ENCODE results near the gene ADPRH.

Gene ADPRH

GRCh38 chr3:119585208-119585607 is 5.9 kb downstream of the ADPRH start:
- ChIA-PET CTCF (no interaction called here), POLR2A (no interaction called here)
- DNase-seq (ENCODE audit: extremely low spot score) = no peak
- TF ChIP-seq HDGF (IDR thresholded peaks at IDR 0.05; ENCODE audit: borderline replicate concordance) = no peak
- TF ChIP-seq CTBP1 (IDR thresholded peaks at IDR 0.05; ENCODE audit: borderline replicate concordance) = no peak
- no peak for TF ChIP-seq BHLHE40 (IDR thresholded peaks at IDR 0.05; ENCODE audit: borderline replicate concordance)
- no peak for TF ChIP-seq SUZ12 (IDR thresholded peaks at IDR 0.05)
- no peak for TF ChIP-seq ZNF384 (IDR thresholded peaks at IDR 0.05)
- TF ChIP-seq ELF4 (IDR thresholded peaks at IDR 0.05) = no peak
- no peak for TF ChIP-seq FOXA1 (IDR thresholded peaks at IDR 0.05)
- no peak for TF ChIP-seq FOXK2 (IDR thresholded peaks at IDR 0.05)
- TF ChIP-seq L3MBTL2 (conservative IDR thresholded peaks at IDR 0.05) = no peak
- TF ChIP-seq SP1 (IDR thresholded peaks at IDR 0.05) = no peak
- no peak for TF ChIP-seq NFRKB (IDR thresholded peaks at IDR 0.05)

GRCh38 chr3:119585856-119586570 is 6.7 kb downstream of the ADPRH start:
- POLR2A ChIA-PET = interaction anchor here (1.0 kb wide), 1 partner anchor 87 kb away, joined by 3 read pairs; the partner anchor contains the start of gene TIMMDC1
- DNase-seq (ENCODE audit: extremely low spot score) = no peak
- TF ChIP-seq FOXK2 (IDR thresholded peaks at IDR 0.05) = no peak
- no peak for TF ChIP-seq ELF4 (IDR thresholded peaks at IDR 0.05)
- no peak for TF ChIP-seq HDGF (IDR thresholded peaks at IDR 0.05; ENCODE audit: borderline replicate concordance)
- TF ChIP-seq ARNT (IDR thresholded peaks at IDR 0.05) = no peak
- no peak for TF ChIP-seq SUZ12 (IDR thresholded peaks at IDR 0.05)
- TF ChIP-seq SP1 (IDR thresholded peaks at IDR 0.05) = no peak
- no peak for TF ChIP-seq L3MBTL2 (conservative IDR thresholded peaks at IDR 0.05)
- no peak for TF ChIP-seq NFRKB (IDR thresholded peaks at IDR 0.05)
- CTCF ChIA-PET = no interaction called here

GRCh38 chr3:119586733-119587172 is 7.5 kb downstream of the ADPRH start:
- no peak for DNase-seq (ENCODE audit: extremely low spot score)
- POLR2A ChIA-PET = interaction anchor here (1.0 kb wide), 1 partner anchor 88 kb away, joined by 3 read pairs; the partner anchor contains the start of gene TIMMDC1
- CTCF ChIA-PET = no interaction called here
- TF ChIP-seq LEF1 (IDR thresholded peaks at IDR 0.05; ENCODE audit: borderline replicate concordance) = no peak
- no peak for TF ChIP-seq FOXA1 (IDR thresholded peaks at IDR 0.05)
- TF ChIP-seq HDGF (IDR thresholded peaks at IDR 0.05; ENCODE audit: borderline replicate concordance) = no peak
- no peak for TF ChIP-seq CTBP1 (IDR thresholded peaks at IDR 0.05; ENCODE audit: borderline replicate concordance)
- TF ChIP-seq BHLHE40 (IDR thresholded peaks at IDR 0.05; ENCODE audit: borderline replicate concordance) = no peak
- TF ChIP-seq ARNT (IDR thresholded peaks at IDR 0.05) = no peak
- TF ChIP-seq SP1 (IDR thresholded peaks at IDR 0.05) = no peak
- TF ChIP-seq L3MBTL2 (conservative IDR thresholded peaks at IDR 0.05) = no peak
- TF ChIP-seq NFRKB (IDR thresholded peaks at IDR 0.05) = no peak
- TF ChIP-seq ELF4 (IDR thresholded peaks at IDR 0.05) = no peak
- TF ChIP-seq ZNF384 (IDR thresholded peaks at IDR 0.05) = no peak
- TF ChIP-seq FOXK2 (IDR thresholded peaks at IDR 0.05) = no peak
- no peak for TF ChIP-seq FOXM1 (IDR thresholded peaks at IDR 0.05; ENCODE audit: borderline replicate concordance)
- TF ChIP-seq SUZ12 (IDR thresholded peaks at IDR 0.05) = no peak
- TF ChIP-seq TARDBP (IDR thresholded peaks at IDR 0.05) = no peak
- TF ChIP-seq PKNOX1 (IDR thresholded peaks at IDR 0.05) = no peak

- ChIA-PET POLR2A (no interaction called here), CTCF (interaction anchor here (0.6 kb wide), 1 partner anchor 704 kb away, joined by 3 read pairs; no protein-coding TSS in a partner anchor)
- DNase-seq (ENCODE audit: extremely low spot score) = no peak
- TF ChIP-seq ZNF384 (IDR thresholded peaks at IDR 0.05) (no peak), ARNT (IDR thresholded peaks at IDR 0.05) (no peak), PKNOX1 (IDR thresholded peaks at IDR 0.05) (no peak), SP1 (IDR thresholded peaks at IDR 0.05) (no peak), NFRKB (IDR thresholded peaks at IDR 0.05) (no peak), FOXA1 (IDR thresholded peaks at IDR 0.05) (no peak), L3MBTL2 (conservative IDR thresholded peaks at IDR 0.05) (no peak), FOXK2 (IDR thresholded peaks at IDR 0.05) (no peak), SUZ12 (IDR thresholded peaks at IDR 0.05) (no peak), HDGF (IDR thresholded peaks at IDR 0.05; ENCODE audit: borderline replicate concordance) (no peak), TARDBP (IDR thresholded peaks at IDR 0.05) (no peak), LEF1 (IDR thresholded peaks at IDR 0.05; ENCODE audit: borderline replicate concordance) (no peak), BHLHE40 (IDR thresholded peaks at IDR 0.05; ENCODE audit: borderline replicate concordance) (no peak), ELF4 (IDR thresholded peaks at IDR 0.05) (no peak), FOXM1 (IDR thresholded peaks at IDR 0.05; ENCODE audit: borderline replicate concordance) (no peak), CTBP1 (IDR thresholded peaks at IDR 0.05; ENCODE audit: borderline replicate concordance) (no peak)
These were observed 8.8 kb downstream of the ADPRH start for GRCh38 chr3:119588112-119588511.

- DNase-seq (ENCODE audit: extremely low spot score) = no peak
- no peak for TF ChIP-seq ZNF384 (IDR thresholded peaks at IDR 0.05)
- CTCF ChIA-PET = no interaction called here
- POLR2A ChIA-PET = no interaction called here
These were observed 9.9 kb downstream of the ADPRH start for GRCh38 chr3:119589102-119589773.

- DNase-seq (ENCODE audit: extremely low spot score) = no peak
- ChIA-PET POLR2A (no interaction called here), CTCF (no interaction called here)
- TF ChIP-seq LEF1 (IDR thresholded peaks at IDR 0.05; ENCODE audit: borderline replicate concordance) (no peak), SP1 (IDR thresholded peaks at IDR 0.05) (no peak)
These were observed 11.4 kb downstream of the ADPRH start for GRCh38 chr3:119590706-119591105.

- CTCF ChIA-PET = no interaction called here
- no peak for DNase-seq (ENCODE audit: extremely low spot score)
- POLR2A ChIA-PET = no interaction called here
- TF ChIP-seq BHLHE40 (IDR thresholded peaks at IDR 0.05; ENCODE audit: borderline replicate concordance) = no peak
- no peak for TF ChIP-seq CTBP1 (IDR thresholded peaks at IDR 0.05; ENCODE audit: borderline replicate concordance)
- no peak for TF ChIP-seq TARDBP (IDR thresholded peaks at IDR 0.05)
- TF ChIP-seq FOXA1 (IDR thresholded peaks at IDR 0.05) = no peak
- no peak for TF ChIP-seq FOXK2 (IDR thresholded peaks at IDR 0.05)
- TF ChIP-seq SP1 (IDR thresholded peaks at IDR 0.05) = no peak
- TF ChIP-seq ELF4 (IDR thresholded peaks at IDR 0.05) = no peak
- TF ChIP-seq L3MBTL2 (conservative IDR thresholded peaks at IDR 0.05) = no peak
- no peak for TF ChIP-seq HDGF (IDR thresholded peaks at IDR 0.05; ENCODE audit: borderline replicate concordance)
- no peak for TF ChIP-seq PKNOX1 (IDR thresholded peaks at IDR 0.05)
- TF ChIP-seq NFRKB (IDR thresholded peaks at IDR 0.05) = no peak
- no peak for TF ChIP-seq ARNT (IDR thresholded peaks at IDR 0.05)
- no peak for TF ChIP-seq LEF1 (IDR thresholded peaks at IDR 0.05; ENCODE audit: borderline replicate concordance)
- no peak for TF ChIP-seq SUZ12 (IDR thresholded peaks at IDR 0.05)
- TF ChIP-seq FOXM1 (IDR thresholded peaks at IDR 0.05; ENCODE audit: borderline replicate concordance) = no peak
- no peak for TF ChIP-seq ZNF384 (IDR thresholded peaks at IDR 0.05)
These were observed 13.6 kb downstream of the ADPRH start for GRCh38 chr3:119592861-119593260.

All from HEK293T (cell line).